HEK293 (cell line): Measurements from ENCODE around the gene ABHD17A.

Experiments
- CTCF ChIA-PET: fragments of 350-600 bp; formaldehyde crosslinking; extraction: SDS; loops from one replicate; lab custom pipeline; 2021; ENCODE audit warnings: antibody characterized with exemption; lab: Yijun Ruan, JAX
- POLR2A ChIA-PET: fragments of 300-600 bp; formaldehyde crosslinking; extraction: SDS; loops from one replicate; lab custom pipeline; 2020; ENCODE audit warnings: antibody characterized with exemption, inconsistent platforms; lab: Yijun Ruan, JAX
- H3K27ac ChIP-seq: fragments of 200-500 bp; sonication (Bioruptor generic); 2 replicates; pipeline ENCODE4 v1.5.1; 2014; ENCODE audit warnings: low read depth, low read length, control low read depth, inconsistent platforms; ENCODE audit errors: extremely low read depth
- H3K36me3 ChIP-seq, 2 experiments: fragments of 200-500 bp in 1 of 2; sonication (Bioruptor generic) in 1 of 2; 1 replicate in 1 of 2; 2 replicates in 1 of 2; pipeline ENCODE4 v1.5.1; 2014 to 2017; ENCODE audit warnings: inconsistent platforms in 2 of 2, low read length in 2 of 2; ENCODE audit not compliant: control insufficient read depth in 2 of 2, insufficient read depth in 1 of 2
- H3K4me1 ChIP-seq: fragments of 200-500 bp; sonication (Bioruptor generic); 2 replicates; pipeline ENCODE4 v1.5.1; 2014; ENCODE audit warnings: mild to moderate bottlenecking, low read length, inconsistent platforms; ENCODE audit not compliant: control insufficient read depth, insufficient read depth
- H3K4me3 ChIP-seq: 2 replicates; pipeline ENCODE4 v1.5.1; 2011; ENCODE audit warnings: low read depth, mild to moderate bottlenecking, control low read depth, low read length, moderate library complexity
- H3K9me3 ChIP-seq: fragments of 200-500 bp; sonication (Bioruptor generic); 2 replicates; pipeline ENCODE4 v1.5.1; 2014; ENCODE audit warnings: low read depth, low read length, inconsistent platforms; ENCODE audit not compliant: control insufficient read depth, insufficient read depth
- GLI4 ChIP-seq: fragments of 450-650 bp; formaldehyde crosslinking; IDR thresholded peaks from 2 replicates; pipeline ENCODE4 v1.5.1; 2016; ENCODE audit warnings: missing biosample characterization, missing genetic modification characterization
- GLIS1 ChIP-seq: fragments of 450-650 bp; formaldehyde crosslinking; IDR thresholded peaks from 2 replicates; pipeline ENCODE4 v1.5.1; 2016; ENCODE audit warnings: missing biosample characterization, missing genetic modification characterization
- KLF1 ChIP-seq: fragments of 450-650 bp; formaldehyde crosslinking; IDR thresholded peaks from 2 replicates; pipeline ENCODE4 v1.5.1; 2016; ENCODE audit warnings: missing biosample characterization, missing genetic modification characterization
- MYNN ChIP-seq: fragments of 450-650 bp; formaldehyde crosslinking; IDR thresholded peaks from 2 replicates; pipeline ENCODE4 v1.5.1; 2016; ENCODE audit warnings: missing biosample characterization, missing genetic modification characterization, borderline replicate concordance
- PRDM1 ChIP-seq: fragments of 450-650 bp; formaldehyde crosslinking; IDR thresholded peaks from 2 replicates; pipeline ENCODE4; 2016; ENCODE audit warnings: missing biosample characterization, missing genetic modification characterization
- SP2 ChIP-seq: fragments of 450-650 bp; formaldehyde crosslinking; IDR thresholded peaks from 2 replicates; pipeline ENCODE4 v1.5.1; 2016; ENCODE audit warnings: missing biosample characterization, missing genetic modification characterization
- ZBTB17 ChIP-seq: fragments of 450-650 bp; formaldehyde crosslinking; IDR thresholded peaks from 2 replicates; pipeline ENCODE4 v1.5.1; 2016; ENCODE audit warnings: missing biosample characterization, missing genetic modification characterization
- ZBTB20 ChIP-seq: fragments of 450-650 bp; formaldehyde crosslinking; IDR thresholded peaks from 2 replicates; pipeline ENCODE4 v1.5.1; 2016; ENCODE audit warnings: missing biosample characterization, missing genetic modification characterization
- ZFP3 ChIP-seq: fragments of 450-650 bp; formaldehyde crosslinking; IDR thresholded peaks from 2 replicates; pipeline ENCODE4 v1.5.1; 2016; ENCODE audit warnings: low read depth, missing biosample characterization, missing genetic modification characterization
- ZNF37A ChIP-seq: fragments of 450-650 bp; IDR thresholded peaks from 2 replicates; pipeline ENCODE4 v1.5.1; 2018; ENCODE audit warnings: missing biosample characterization, missing genetic modification characterization
- ZNF404 ChIP-seq: fragments of 450-650 bp; formaldehyde crosslinking; IDR thresholded peaks from 2 replicates; pipeline ENCODE4 v1.5.1; 2017; ENCODE audit warnings: missing biosample characterization, missing genetic modification characterization
- ZNF433 ChIP-seq: fragments of 450-650 bp; formaldehyde crosslinking; IDR thresholded peaks from 2 replicates; pipeline ENCODE4 v1.5.1; 2016; ENCODE audit warnings: missing biosample characterization, missing genetic modification characterization, low read depth
- ZNF449 ChIP-seq: fragments of 450-650 bp; formaldehyde crosslinking; IDR thresholded peaks from 2 replicates; pipeline ENCODE4 v1.5.1; 2017; ENCODE audit warnings: missing biosample characterization, mild to moderate bottlenecking, missing genetic modification characterization, moderate library complexity
- ZNF510 ChIP-seq: fragments of 450-650 bp; formaldehyde crosslinking; IDR thresholded peaks from 2 replicates; pipeline ENCODE4 v1.5.1; 2018; ENCODE audit warnings: mild to moderate bottlenecking, missing genetic modification characterization, missing biosample characterization; ENCODE audit not compliant: insufficient replicate concordance
- ZNF514 ChIP-seq: fragments of 450-650 bp; formaldehyde crosslinking; IDR thresholded peaks from 2 replicates; pipeline ENCODE4 v1.5.1; 2016; ENCODE audit warnings: missing biosample characterization, missing genetic modification characterization
- ZNF529 ChIP-seq: fragments of 450-650 bp; formaldehyde crosslinking; IDR thresholded peaks from 2 replicates; pipeline ENCODE4 v1.5.1; 2017; ENCODE audit warnings: missing genetic modification characterization, missing biosample characterization; ENCODE audit not compliant: insufficient replicate concordance
- ZNF544 ChIP-seq: fragments of 450-650 bp; formaldehyde crosslinking; IDR thresholded peaks from 2 replicates; pipeline ENCODE4 v1.5.0; 2017; ENCODE audit warnings: missing biosample characterization, missing genetic modification characterization
- ZNF560 ChIP-seq: fragments of 450-650 bp; formaldehyde crosslinking; IDR thresholded peaks from 2 replicates; pipeline ENCODE4 v1.5.1; 2017; ENCODE audit warnings: missing biosample characterization, missing genetic modification characterization, borderline replicate concordance
- ZNF623 ChIP-seq: fragments of 450-650 bp; formaldehyde crosslinking; IDR thresholded peaks from 2 replicates; pipeline ENCODE4 v1.5.1; 2016; ENCODE audit warnings: missing biosample characterization, missing genetic modification characterization
- ZNF830 ChIP-seq: fragments of 450-650 bp; IDR thresholded peaks from 2 replicates; pipeline ENCODE4 v1.5.0; 2018; ENCODE audit warnings: missing biosample characterization, missing genetic modification characterization, low read depth, mild to moderate bottlenecking, moderate library complexity
- ZSCAN23 ChIP-seq: fragments of 450-650 bp; formaldehyde crosslinking; IDR thresholded peaks from 2 replicates; pipeline ENCODE4 v1.5.1; 2016; ENCODE audit warnings: missing biosample characterization, missing genetic modification characterization
- TF ChIP-seq, protein P1 (sequence below): fragments of 450-650 bp; formaldehyde crosslinking; IDR thresholded peaks from 2 replicates; pipeline ENCODE4 v1.5.1; 2016; ENCODE audit warnings: missing biosample characterization, missing genetic modification characterization
- TF ChIP-seq, protein P2 (sequence below): fragments of 450-650 bp; formaldehyde crosslinking; IDR thresholded peaks from 2 replicates; pipeline ENCODE4 v1.5.1; 2016; ENCODE audit warnings: missing biosample characterization, missing genetic modification characterization

ABHD17A gene

DNA sequence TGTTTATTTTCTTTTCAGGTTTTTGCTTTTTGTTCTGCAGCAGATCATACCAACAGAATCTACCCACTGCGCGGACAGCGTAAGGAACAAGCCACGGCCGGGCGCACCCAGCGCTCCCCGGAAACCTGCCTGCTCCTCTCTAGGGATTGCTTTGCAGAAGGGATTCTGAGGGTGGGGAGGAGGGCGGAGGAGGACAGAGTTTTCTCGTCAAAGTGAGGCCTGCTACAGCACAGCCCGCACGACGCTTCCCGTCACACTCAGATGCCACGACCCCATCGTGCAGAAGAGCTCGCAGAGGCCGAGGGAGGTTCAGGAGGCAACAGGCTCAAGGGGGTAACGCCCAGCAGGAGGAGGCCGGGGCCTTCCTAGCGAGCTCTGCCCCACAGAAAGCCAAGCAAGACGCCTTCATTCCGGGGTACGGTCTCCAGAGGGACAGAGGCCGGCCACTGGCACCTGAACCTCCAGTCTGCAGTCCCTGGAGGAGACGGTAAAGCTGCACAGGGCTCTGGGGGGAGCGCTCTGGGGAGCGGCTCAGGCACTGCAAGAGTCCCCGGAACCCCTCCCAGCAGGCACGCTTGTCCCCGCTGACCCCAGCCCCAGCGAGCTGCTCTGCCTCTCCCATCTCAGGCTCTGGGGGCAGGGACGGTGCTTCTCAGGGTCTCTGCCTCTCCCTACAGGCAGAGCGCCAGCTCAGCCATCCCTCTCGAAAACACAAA is 43.9 kb downstream of the ABHD17A start:
- no peak overlapping the region for H3K27ac ChIP-seq

DNA sequence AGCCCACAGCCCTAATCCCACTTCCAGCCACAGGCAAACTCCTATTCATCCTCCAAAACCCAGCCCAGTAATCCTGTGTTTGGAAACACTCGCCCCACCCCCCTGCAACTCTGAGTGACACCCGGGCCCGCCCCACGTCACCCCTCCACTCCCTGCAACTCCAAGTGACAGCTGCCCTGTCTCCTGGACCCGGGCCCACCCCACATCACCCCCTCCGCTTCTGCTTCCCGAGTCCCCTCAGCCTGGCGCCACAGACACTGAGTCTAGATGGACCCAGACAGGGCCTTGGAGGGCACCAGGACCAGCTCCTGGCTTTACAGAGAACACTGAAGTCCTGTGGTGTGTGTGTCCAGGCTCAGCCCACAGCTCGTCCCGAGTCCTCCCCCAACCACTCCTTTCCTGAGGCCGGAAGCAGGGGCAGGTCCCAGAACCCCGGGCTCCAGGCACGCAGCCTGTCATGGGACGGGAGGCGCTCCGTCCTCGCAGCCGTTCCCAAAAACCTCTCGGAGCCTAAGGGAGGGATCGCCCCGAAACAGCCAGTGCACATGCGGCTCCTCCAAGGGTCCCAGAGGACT is 44.7 kb downstream of the ABHD17A start:
- POLR2A ChIA-PET = interaction anchor here (0.6 kb wide), 1 partner anchor 15 kb away, joined by 4 read pairs; no protein-coding TSS in a partner anchor

More for the DNA sequence above, 43.9 kb downstream of the ABHD17A start:
- H3K36me3 ChIP-seq = peaks cover 0 to 32% of the 10 kb centered on the region in 2 experiments; a peak in 2 of 3 replicates
- H3K4me1 ChIP-seq = no peaks in the 10 kb centered on the region
- H3K9me3 ChIP-seq = no peaks in the 10 kb centered on the region
- no peak overlapping the region for H3K4me3 ChIP-seq
- TF ChIP-seq ZNF449 (tag by site-specific recombination) = no peak
- 0 out of 2 replicates have a peak, but pooled peaks have one; percentile 33 for TF ChIP-seq ZBTB17 (tag by site-specific recombination)
- TF ChIP-seq, protein P1, sequence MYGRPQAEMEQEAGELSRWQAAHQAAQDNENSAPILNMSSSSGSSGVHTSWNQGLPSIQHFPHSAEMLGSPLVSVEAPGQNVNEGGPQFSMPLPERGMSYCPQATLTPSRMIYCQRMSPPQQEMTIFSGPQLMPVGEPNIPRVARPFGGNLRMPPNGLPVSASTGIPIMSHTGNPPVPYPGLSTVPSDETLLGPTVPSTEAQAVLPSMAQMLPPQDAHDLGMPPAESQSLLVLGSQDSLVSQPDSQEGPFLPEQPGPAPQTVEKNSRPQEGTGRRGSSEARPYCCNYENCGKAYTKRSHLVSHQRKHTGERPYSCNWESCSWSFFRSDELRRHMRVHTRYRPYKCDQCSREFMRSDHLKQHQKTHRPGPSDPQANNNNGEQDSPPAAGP (tag by site-specific recombination) = peak; percentile 45; the same call in 1 of the 2 replicates
- TF ChIP-seq MYNN (tag by site-specific recombination) = no peak
- no peak for TF ChIP-seq ZNF37A (tag by site-specific recombination)
- POLR2A ChIA-PET = interaction anchor here (0.5 kb wide), 1 partner anchor 15 kb away, joined by 3 read pairs; no protein-coding TSS in a partner anchor
- CTCF ChIA-PET = interaction anchor here (0.6 to 1.8 kb wide), 4 partner anchors 9 to 48 kb away, joined by 3 to 11 read pairs (median 4); no protein-coding TSS in a partner anchor

More for the DNA sequence above, 44.7 kb downstream of the ABHD17A start:
- H3K4me1 ChIP-seq = no peaks in the 10 kb centered on the region
- no peaks in the 10 kb centered on the region for H3K9me3 ChIP-seq
- H3K27ac ChIP-seq = no peak overlapping the region
- peaks cover 0 to 29% of the 10 kb centered on the region in 2 experiments; a peak in 2 of 3 replicates for H3K36me3 ChIP-seq
- H3K4me3 ChIP-seq = no peak overlapping the region
- CTCF ChIA-PET = interaction anchor here (0.6 to 5.3 kb wide), 4 partner anchors 11 to 47 kb away, joined by 3 to 53 read pairs (median 8); no protein-coding TSS in a partner anchor
- TF ChIP-seq KLF1 (tag by site-specific recombination) = peak; percentile 39; the same call in 1 of the 2 replicates
- no peak for TF ChIP-seq ZNF544 (tag by site-specific recombination)
- no peak for TF ChIP-seq ZNF560 (tag by site-specific recombination)
- TF ChIP-seq ZNF433 (tag by site-specific recombination) = no peak
- no peak for TF ChIP-seq GLI4
- no peak for TF ChIP-seq ZNF623 (tag by site-specific recombination)
- no peak for TF ChIP-seq PRDM1 (tag by site-specific recombination)
- no peak for TF ChIP-seq ZSCAN23
- no peak for TF ChIP-seq GLIS1 (tag by site-specific recombination)
- TF ChIP-seq SP2 = peak; percentile 22; the same call in 1 of the 2 replicates
- TF ChIP-seq ZFP3 (tag by site-specific recombination) = peak; percentile 97
- no peak for TF ChIP-seq ZNF830 (tag by site-specific recombination)
- TF ChIP-seq ZNF404 (tag by site-specific recombination) = no peak
- TF ChIP-seq ZNF529 (tag by site-specific recombination) = no peak
- TF ChIP-seq ZBTB20 (tag by site-specific recombination) = no peak
- no peak for TF ChIP-seq ZNF510 (tag by site-specific recombination)
- TF ChIP-seq, protein P2, sequence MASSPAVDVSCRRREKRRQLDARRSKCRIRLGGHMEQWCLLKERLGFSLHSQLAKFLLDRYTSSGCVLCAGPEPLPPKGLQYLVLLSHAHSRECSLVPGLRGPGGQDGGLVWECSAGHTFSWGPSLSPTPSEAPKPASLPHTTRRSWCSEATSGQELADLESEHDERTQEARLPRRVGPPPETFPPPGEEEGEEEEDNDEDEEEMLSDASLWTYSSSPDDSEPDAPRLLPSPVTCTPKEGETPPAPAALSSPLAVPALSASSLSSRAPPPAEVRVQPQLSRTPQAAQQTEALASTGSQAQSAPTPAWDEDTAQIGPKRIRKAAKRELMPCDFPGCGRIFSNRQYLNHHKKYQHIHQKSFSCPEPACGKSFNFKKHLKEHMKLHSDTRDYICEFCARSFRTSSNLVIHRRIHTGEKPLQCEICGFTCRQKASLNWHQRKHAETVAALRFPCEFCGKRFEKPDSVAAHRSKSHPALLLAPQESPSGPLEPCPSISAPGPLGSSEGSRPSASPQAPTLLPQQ (tag by site-specific recombination) = 0 out of 2 replicates have a peak, but pooled peaks have one; percentile 17
- TF ChIP-seq ZNF514 = no peak
